SK-MEL-5 (cell line): ENCODE measurements around the gene P2RY8. TPM values are rescaled to one million over a fixed set of nuclear protein-coding genes. Genes with fewer than 3 reads are reported as not detected.
"Not testable (repeated sequence)": the region's sequence is repeated elsewhere in the genome, so short reads cannot be mapped to it uniquely, and the experiment has no call there.

Experiments used
- DNase-seq: peaks from one replicate; pipeline ENCODE4 v3.0.0-alpha.2; 2016; ENCODE audit warnings: low read depth, low spot score
- in situ Hi-C: cut with HindIII; loops from 2 replicates; pipeline ENCODE4 v1.10.0; 2016; ENCODE audit warnings: low sequenced_read_pairs, high pct_unique_total_duplicates, low pct_unique_long_range_greater_than_20kb
- total RNA-seq: library from RNA; depleted of rRNA; stranded (reverse); fragments of >200 nt; shearing (Covaris generic); gene quantifications from 2 replicates; pipeline ENCODE4 v1.2.3, GENCODE V29; 2014

The P2RY8 gene
- total RNA-seq, 1 experiment from 2014 or later, result not detected

- in situ Hi-C loops, result no loop called here
- DNase-seq, result no peak
Observed at GRCh38 chrX:1496076-1496475, 40.9 kb downstream of the P2RY8 start.

GRCh38 chrX:1493877-1494510 lies 43.0 kb downstream of the P2RY8 start:
- in situ Hi-C loops, result no loop called here
- DNase-seq, result no peak

GRCh38 chrX:1493412-1493811 lies 43.6 kb downstream of the P2RY8 start:
- DNase-seq, result no peak
- in situ Hi-C loops, result no loop called here

GRCh38 chrX:1492421-1493012 lies 44.5 kb downstream of the P2RY8 start:
- in situ Hi-C loops, result no loop called here
- DNase-seq, result no peak

- peak; percentile 64 for DNase-seq
- in situ Hi-C loops, result no loop called here
Observed at GRCh38 chrX:1491851-1492349, 45.1 kb downstream of the P2RY8 start.

- DNase-seq, in situ Hi-C loops: not testable (repeated sequence)
Observed at GRCh38 chrX:1491248-1491647, 45.7 kb downstream of the P2RY8 start.

- in situ Hi-C loops, DNase-seq: not testable (repeated sequence)
Observed at GRCh38 chrX:1490723-1491122, 46.3 kb downstream of the P2RY8 start.

GRCh38 chrX:1489354-1489753 lies 47.6 kb downstream of the P2RY8 start:
- DNase-seq, result not testable (repeated sequence)

GRCh38 chrX:1488745-1489144 lies 48.2 kb downstream of the P2RY8 start:
- in situ Hi-C loops, result no loop called here
- no peak for DNase-seq

More at GRCh38 chrX:1489354-1489753, 47.6 kb downstream of the P2RY8 start:
- in situ Hi-C loops, result not testable (repeated sequence)

GRCh38 chrX:1488141-1488540 lies 48.8 kb downstream of the P2RY8 start:
- in situ Hi-C loops, result no loop called here
- DNase-seq, result no peak

GRCh38 chrX:1487401-1487800 lies 49.6 kb downstream of the P2RY8 start:
- no peak for DNase-seq
- in situ Hi-C loops, result no loop called here

GRCh38 chrX:1486749-1487361 lies 50.1 kb downstream of the P2RY8 start:
- in situ Hi-C loops, result no loop called here
- no peak for DNase-seq

- in situ Hi-C loops, result no loop called here
- DNase-seq, result no peak
Observed at GRCh38 chrX:1486177-1486576, 50.8 kb downstream of the P2RY8 start.

- no peak for DNase-seq
- in situ Hi-C loops, result no loop called here
Observed at GRCh38 chrX:1485033-1485432, 52.0 kb downstream of the P2RY8 start.

GRCh38 chrX:1484638-1485019 lies 52.4 kb downstream of the P2RY8 start:
- no peak for DNase-seq
- in situ Hi-C loops, result no loop called here

- no peak for DNase-seq
- in situ Hi-C loops, result no loop called here
Observed at GRCh38 chrX:1483843-1484637, 52.9 kb downstream of the P2RY8 start.

GRCh38 chrX:1482530-1482928 lies 54.5 kb downstream of the P2RY8 start:
- in situ Hi-C loops, result not testable (repeated sequence)

More at GRCh38 chrX:1482530-1482928, 54.5 kb downstream of the P2RY8 start:
- DNase-seq, result not testable (repeated sequence)
